Kidney (tissue), 11 donors: ENCODE data around the gene PGAM2. TPM values are rescaled to one million over a fixed set of nuclear protein-coding genes. Genes with fewer than 3 reads are reported as not detected.
"Not testable (repeated sequence)": the region's sequence is repeated elsewhere in the genome, so short reads cannot be mapped to it uniquely, and the experiment has no call there.

Experiments
- DNase-seq, 5 donors: peaks; one replicate each; pipeline ENCODE4 v3.0.0-alpha.2; 2013 to 2020
- FAIRE-seq: peaks from 2 replicates; lab custom pipeline; 2012; peaks lifted over from hg19 to GRCh38; lab: Jason Lieb, UNC
- H3K27ac ChIP-seq, 2 donors: one replicate each; pipeline ENCODE4 v1.7.0; 2013; ENCODE audit warnings: low read depth in 2 of 2, low read length in 2 of 2, inconsistent platforms in 1 of 2
- H3K27me3 ChIP-seq: one replicate; pipeline ENCODE4 v1.7.1; 2013; ENCODE audit warnings: low read length, inconsistent platforms; ENCODE audit not compliant: control insufficient read depth, insufficient read depth
- H3K36me3 ChIP-seq, 3 donors: one replicate each; pipeline versions ENCODE4 v1.7.0 to v1.7.1; 2013; ENCODE audit warnings: low read length in 3 of 3, control low read depth in 1 of 3, inconsistent platforms in 1 of 3; ENCODE audit not compliant: insufficient read depth in 3 of 3, control insufficient read depth in 2 of 3
- H3K4me1 ChIP-seq, 3 donors: one replicate each; pipeline versions ENCODE4 v1.7.0 to v1.7.1; 2013; ENCODE audit warnings: low read length in 3 of 3, inconsistent platforms in 1 of 3, low read depth in 1 of 3; ENCODE audit not compliant: control insufficient read depth in 2 of 3, insufficient read depth in 2 of 3
- H3K4me3 ChIP-seq, 3 donors: one replicate each; pipeline versions ENCODE4 v1.7.0 to v1.8.1; 2013; ENCODE audit warnings: low read length in 3 of 3, control low read depth in 1 of 3, inconsistent platforms in 1 of 3
- H3K9ac ChIP-seq, 3 donors: one replicate each; pipeline versions ENCODE4 v1.7.0 to v1.7.1; 2013; ENCODE audit warnings: low read length in 3 of 3, control low read depth in 1 of 3, inconsistent platforms in 1 of 3
- H3K9me3 ChIP-seq, 3 donors: one replicate each; pipeline versions ENCODE4 v1.7.0 to v1.7.1; 2013; ENCODE audit warnings: low read length in 3 of 3, control low read depth in 1 of 3, inconsistent platforms in 1 of 3; ENCODE audit not compliant: control insufficient read depth in 2 of 3, insufficient read depth in 1 of 3
- intact Hi-C: fragments of 100-400 bp; cut with DNase I; formaldehyde crosslinking; loops from one replicate; pipeline ENCODE4 v1.11.1; 2022
- polyA plus RNA-seq: library from polyadenylated mRNA; stranded (reverse); fragments of 350-450 nt; fragmentation: Illumina TruSeq; extraction: RNeasy Lipid Tissue Mini Kit (QIAGEN cat#74804); gene quantifications from one replicate; pipeline ENCODE4 v1.2.3, GENCODE V29; 2014; ENCODE audit warnings: low read depth, low replicate concordance; ENCODE audit not compliant: insufficient read depth
- total RNA-seq: library from RNA; stranded (reverse); fragmentation: NEBNext Ultra II Directional; extraction: Animal tissue kit (Norgen Biotek cat#: 25700); gene quantifications from one replicate; pipeline ENCODE4 v1.2.1, GENCODE V29; 2021
- donor health status: control.
- donor health status: control.
- donor health status: DM: yes; HTN: yes; CAD: no.
- donor health status: Normal renal cell carcinoma (clear cell type).

Gene PGAM2
- total and polyA plus RNA-seq, 2 donors from 2014 or later: 2.1 to 37.7 TPM

GRCh38 chr7:44037951-44038350 lies 27.4 kb downstream of the PGAM2 start:
- H3K27me3 ChIP-seq, H3K4me3 ChIP-seq, FAIRE-seq, H3K9ac ChIP-seq, H3K36me3 ChIP-seq, H3K9me3 ChIP-seq, DNase-seq, H3K4me1 ChIP-seq, H3K27ac ChIP-seq, intact Hi-C loops: not testable (repeated sequence)

DNA sequence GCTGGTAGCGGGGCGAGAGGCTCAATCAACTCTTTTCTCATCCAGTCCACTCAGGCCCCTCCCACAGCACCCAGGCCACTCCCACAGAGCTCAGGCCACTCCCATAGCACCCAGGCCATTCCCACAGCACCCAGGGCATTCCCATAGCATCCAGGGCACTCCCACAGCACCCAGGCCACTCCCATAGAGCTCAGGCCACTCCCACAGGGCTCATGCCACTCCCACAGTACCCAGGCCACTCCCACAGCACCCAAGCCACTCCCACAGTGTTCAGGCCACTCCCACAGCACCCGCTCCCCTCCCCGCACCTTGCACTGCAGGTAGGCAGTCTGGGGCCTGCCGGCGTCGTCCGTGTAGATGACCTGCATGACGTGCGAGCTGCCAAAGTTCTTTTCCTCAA lies 29.0 kb downstream of the PGAM2 start:
- not testable (repeated sequence) for H3K9ac ChIP-seq

DNA sequence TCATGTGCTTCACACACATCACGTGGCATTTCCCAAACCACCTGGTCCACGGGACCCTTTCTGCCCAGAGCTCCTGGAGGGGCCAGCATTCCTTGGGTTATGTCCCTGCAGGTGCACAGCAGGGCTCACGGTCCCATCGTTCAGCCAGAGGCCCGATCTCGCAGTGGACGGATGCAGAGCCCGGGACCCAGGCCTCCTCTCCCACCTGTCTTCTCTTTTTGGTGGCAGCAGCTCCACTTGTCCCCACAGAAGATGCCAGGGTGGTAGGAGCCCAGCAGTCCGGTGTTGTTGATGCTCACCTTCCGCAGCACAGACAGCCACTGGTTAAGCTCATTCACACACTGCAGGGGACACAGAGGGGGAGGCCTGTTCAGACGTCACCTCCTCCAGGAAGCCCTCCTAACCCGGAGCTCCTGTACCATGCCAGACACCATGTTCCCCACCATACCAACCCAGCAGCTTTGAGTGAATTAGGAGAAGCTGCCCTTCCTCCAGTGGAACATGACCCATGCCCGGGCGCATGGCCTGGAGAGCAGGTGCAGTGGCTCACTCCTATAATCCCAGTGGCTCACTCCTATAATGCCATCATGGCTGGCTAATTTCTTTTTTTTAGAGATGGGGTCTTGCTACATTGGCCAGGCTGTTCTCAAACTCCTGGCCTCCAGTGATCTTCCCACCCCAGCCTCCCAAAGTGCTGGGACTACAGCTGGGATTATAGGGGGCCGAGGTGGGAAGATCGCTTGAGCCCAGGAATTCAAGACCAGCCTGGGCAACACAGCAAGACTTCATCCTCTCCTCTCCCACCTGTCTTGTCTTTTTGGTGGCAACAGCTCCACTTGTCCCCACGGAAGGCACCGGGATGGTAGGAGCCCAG lies 31.2 kb downstream of the PGAM2 start:
- intact Hi-C loops, DNase-seq, H3K9me3 ChIP-seq, H3K4me3 ChIP-seq, H3K4me1 ChIP-seq, H3K27me3 ChIP-seq, H3K27ac ChIP-seq, H3K36me3 ChIP-seq, FAIRE-seq, H3K9ac ChIP-seq: not testable (repeated sequence)

More for the DNA sequence above, 29.0 kb downstream of the PGAM2 start:
- H3K27ac ChIP-seq, H3K4me1 ChIP-seq, H3K9me3 ChIP-seq, intact Hi-C loops, H3K36me3 ChIP-seq, H3K27me3 ChIP-seq, DNase-seq, FAIRE-seq, H3K4me3 ChIP-seq: not testable (repeated sequence)

GRCh38 chr7:44032031-44032430 lies 33.3 kb downstream of the PGAM2 start:
- H3K4me3 ChIP-seq, H3K27ac ChIP-seq, intact Hi-C loops, H3K9ac ChIP-seq, H3K36me3 ChIP-seq, DNase-seq, H3K4me1 ChIP-seq, H3K27me3 ChIP-seq, H3K9me3 ChIP-seq, FAIRE-seq: not testable (repeated sequence)

DNA sequence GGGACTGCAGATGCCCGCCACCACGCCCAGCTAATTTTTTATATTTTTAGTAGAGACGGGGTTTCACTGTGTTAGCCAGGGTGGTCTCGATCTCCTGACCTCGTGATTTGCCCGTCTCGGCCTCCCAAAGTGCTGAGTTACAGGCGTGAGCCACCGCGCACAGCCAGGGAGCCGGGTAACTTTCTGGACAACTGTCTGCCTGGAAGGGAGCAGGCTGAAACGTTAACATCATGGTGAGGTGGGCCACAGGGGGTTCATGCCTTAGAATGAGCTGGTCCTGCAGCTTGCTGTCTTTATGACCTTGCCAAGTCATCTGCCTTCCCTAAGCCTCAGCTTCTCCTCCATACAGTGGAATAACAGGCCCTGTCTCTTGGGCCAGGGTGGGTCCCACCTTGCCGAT lies 34.0 kb downstream of the PGAM2 start:
- H3K4me3 ChIP-seq, H3K36me3 ChIP-seq, H3K27me3 ChIP-seq, intact Hi-C loops, H3K9ac ChIP-seq, H3K27ac ChIP-seq, FAIRE-seq, DNase-seq, H3K9me3 ChIP-seq, H3K4me1 ChIP-seq: not testable (repeated sequence)

GRCh38 chr7:44030029-44030428 lies 35.3 kb downstream of the PGAM2 start:
- H3K9me3 ChIP-seq, intact Hi-C loops, H3K27ac ChIP-seq, FAIRE-seq, H3K9ac ChIP-seq, H3K4me3 ChIP-seq, DNase-seq, H3K36me3 ChIP-seq, H3K4me1 ChIP-seq, H3K27me3 ChIP-seq: not testable (repeated sequence)

GRCh38 chr7:44029433-44029832 lies 35.9 kb downstream of the PGAM2 start:
- FAIRE-seq, H3K9me3 ChIP-seq, H3K4me1 ChIP-seq, H3K9ac ChIP-seq, H3K4me3 ChIP-seq, H3K27ac ChIP-seq, H3K27me3 ChIP-seq, intact Hi-C loops, H3K36me3 ChIP-seq: not testable (repeated sequence)
- peak in 1 of 5 donors; percentile 25 for DNase-seq

DNA sequence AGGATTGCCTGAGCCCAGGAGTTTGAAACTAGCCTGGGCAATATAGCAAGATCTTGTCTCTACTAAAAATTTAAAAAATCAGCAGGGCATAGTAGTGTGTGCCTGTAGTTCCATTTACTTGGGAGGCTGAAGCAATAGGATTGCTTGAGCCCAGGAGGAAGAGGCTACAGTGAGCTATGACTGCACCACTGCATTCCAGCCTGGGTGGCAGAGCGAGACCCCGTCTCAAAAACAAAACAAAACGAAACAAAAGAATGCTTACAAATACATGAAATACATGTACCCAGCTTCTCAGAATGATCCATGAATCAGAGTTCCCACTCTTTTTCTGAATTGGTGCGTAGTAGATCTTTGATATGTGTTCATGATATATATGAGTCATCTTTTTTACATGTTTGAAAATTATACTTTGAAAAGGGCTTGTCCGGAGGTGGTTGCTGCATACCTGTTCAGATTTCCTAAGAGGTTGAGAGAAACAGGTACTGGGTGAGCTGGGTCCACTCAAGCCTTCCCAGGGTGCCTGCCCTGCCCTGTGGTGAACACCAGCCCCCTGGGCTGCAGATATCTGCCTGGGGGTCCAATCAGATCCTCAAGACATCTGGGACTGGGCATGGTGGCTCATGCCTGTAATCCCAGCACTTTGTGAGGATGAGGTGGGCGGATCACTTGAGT lies 42.4 kb downstream of the PGAM2 start:
- not testable (repeated sequence) for FAIRE-seq, H3K27ac ChIP-seq

More for the DNA sequence above, 42.4 kb downstream of the PGAM2 start:
- H3K4me1 ChIP-seq, H3K36me3 ChIP-seq, intact Hi-C loops, H3K9me3 ChIP-seq, H3K4me3 ChIP-seq, H3K27me3 ChIP-seq, DNase-seq, H3K9ac ChIP-seq: not testable (repeated sequence)
